Measurements from ENCODE around the gene MAF. TPM values are rescaled to one million over a fixed set of nuclear protein-coding genes. Genes with fewer than 3 reads are reported as not detected.

Gene MAF
- total RNA-seq, 1 experiment from 2014 or later = 0.47 TPM

GRCh38 chr16:79632289-79632688 is 31.8 kb upstream of the MAF start:
- H3K36me3 Mint-ChIP-seq (ENCODE audit: insufficient read depth, unreplicated experiment) = no peaks in the 10 kb centered on the region
- H3K27me3 Mint-ChIP-seq (ENCODE audit: insufficient read depth, unreplicated experiment) = no peaks in the 10 kb centered on the region
- no peak overlapping the region for H3K4me3 Mint-ChIP-seq (ENCODE audit: unreplicated experiment)
- CTCF ChIA-PET = no interaction called here
- POLR2A ChIA-PET = interaction anchor here (1.1 to 1.7 kb wide), 4 partner anchors 19 to 120 kb away, joined by 3 to 5 read pairs (median 4); no protein-coding TSS in a partner anchor
- no peaks in the 10 kb centered on the region for H3K9me3 Mint-ChIP-seq (ENCODE audit: unreplicated experiment)
- intact Hi-C loops (cut with micrococcal nuclease) = no loop called here
- no peak overlapping the region for H3K27ac Mint-ChIP-seq (ENCODE audit: low read depth, unreplicated experiment)
- peaks cover 24% of the 10 kb centered on the region for H3K4me1 Mint-ChIP-seq (ENCODE audit: insufficient read depth, unreplicated experiment)
- BruUV-seq (replicated peaks) = no TSS peak
- TF ChIP-seq, protein P1, sequence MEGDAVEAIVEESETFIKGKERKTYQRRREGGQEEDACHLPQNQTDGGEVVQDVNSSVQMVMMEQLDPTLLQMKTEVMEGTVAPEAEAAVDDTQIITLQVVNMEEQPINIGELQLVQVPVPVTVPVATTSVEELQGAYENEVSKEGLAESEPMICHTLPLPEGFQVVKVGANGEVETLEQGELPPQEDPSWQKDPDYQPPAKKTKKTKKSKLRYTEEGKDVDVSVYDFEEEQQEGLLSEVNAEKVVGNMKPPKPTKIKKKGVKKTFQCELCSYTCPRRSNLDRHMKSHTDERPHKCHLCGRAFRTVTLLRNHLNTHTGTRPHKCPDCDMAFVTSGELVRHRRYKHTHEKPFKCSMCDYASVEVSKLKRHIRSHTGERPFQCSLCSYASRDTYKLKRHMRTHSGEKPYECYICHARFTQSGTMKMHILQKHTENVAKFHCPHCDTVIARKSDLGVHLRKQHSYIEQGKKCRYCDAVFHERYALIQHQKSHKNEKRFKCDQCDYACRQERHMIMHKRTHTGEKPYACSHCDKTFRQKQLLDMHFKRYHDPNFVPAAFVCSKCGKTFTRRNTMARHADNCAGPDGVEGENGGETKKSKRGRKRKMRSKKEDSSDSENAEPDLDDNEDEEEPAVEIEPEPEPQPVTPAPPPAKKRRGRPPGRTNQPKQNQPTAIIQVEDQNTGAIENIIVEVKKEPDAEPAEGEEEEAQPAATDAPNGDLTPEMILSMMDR (IDR thresholded peaks at IDR 0.05; ENCODE audit: unreplicated experiment) = no peak
- DNase-seq (ENCODE audit: unreplicated experiment) = peak; percentile 63

GRCh38 chr16:79628988-79629387 is 28.5 kb upstream of the MAF start:
- DNase-seq (ENCODE audit: unreplicated experiment) = no peak
- Mint-ChIP-seq H3K27ac (ENCODE audit: low read depth, unreplicated experiment) (peak overlapping the region; percentile 8), H3K9me3 (ENCODE audit: unreplicated experiment) (no peaks in the 10 kb centered on the region), H3K36me3 (ENCODE audit: insufficient read depth, unreplicated experiment) (no peaks in the 10 kb centered on the region), H3K4me1 (ENCODE audit: insufficient read depth, unreplicated experiment) (peaks cover 24% of the 10 kb centered on the region), H3K27me3 (ENCODE audit: insufficient read depth, unreplicated experiment) (no peaks in the 10 kb centered on the region), H3K4me3 (ENCODE audit: unreplicated experiment) (no peak overlapping the region)
- BruUV-seq (replicated peaks) = no TSS peak
- POLR2A ChIA-PET = interaction anchor here (0.7 to 1.3 kb wide), 3 partner anchors 10 to 165 kb away, joined by 3 to 5 read pairs (median 4); no protein-coding TSS in a partner anchor
- CTCF ChIA-PET = interaction anchor here (0.7 to 1.6 kb wide), 2 partner anchors 12 to 672 kb away, joined by 3 to 4 read pairs; no protein-coding TSS in a partner anchor
- intact Hi-C loops (cut with micrococcal nuclease) = no loop called here
- TF ChIP-seq, protein P1 (IDR thresholded peaks at IDR 0.05; ENCODE audit: unreplicated experiment) = no peak

DNA sequence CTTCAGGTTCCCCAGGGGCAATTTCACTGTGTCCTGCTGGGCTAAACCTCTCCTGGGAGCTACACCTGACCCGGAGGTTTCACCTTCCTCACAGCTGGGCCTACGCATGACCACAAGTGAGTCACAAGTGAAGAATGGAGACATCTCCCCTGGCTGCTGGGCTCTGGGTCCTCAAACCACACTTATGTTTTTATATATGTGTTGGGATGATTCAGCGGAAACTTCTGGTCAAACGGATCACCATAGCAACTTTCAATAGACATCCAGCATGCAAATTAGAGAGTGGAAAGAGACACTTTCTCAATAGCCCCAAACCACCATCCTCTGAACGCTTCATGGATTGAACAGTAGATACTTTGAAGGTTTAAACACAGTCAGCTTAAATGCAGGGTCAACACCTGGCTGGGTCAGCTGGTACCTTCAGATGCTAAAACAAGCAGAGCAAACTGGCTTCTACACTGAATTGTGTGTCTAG is 28.0 kb upstream of the MAF start:
- CTCF ChIA-PET = interaction anchor here (0.7 to 1.6 kb wide), 2 partner anchors 11 to 672 kb away, joined by 3 to 4 read pairs; no protein-coding TSS in a partner anchor
- no peak overlapping the region for H3K4me3 Mint-ChIP-seq (ENCODE audit: unreplicated experiment)
- peak; percentile 88 for DNase-seq (ENCODE audit: unreplicated experiment)
- intact Hi-C loops (cut with micrococcal nuclease) = no loop called here
- H3K4me1 Mint-ChIP-seq (ENCODE audit: insufficient read depth, unreplicated experiment) = peaks cover 24% of the 10 kb centered on the region
- H3K27ac Mint-ChIP-seq (ENCODE audit: low read depth, unreplicated experiment) = peak overlapping the region; percentile 8
- TF ChIP-seq, protein P1 (IDR thresholded peaks at IDR 0.05; ENCODE audit: unreplicated experiment) = no peak
- H3K36me3 Mint-ChIP-seq (ENCODE audit: insufficient read depth, unreplicated experiment) = no peaks in the 10 kb centered on the region
- no peaks in the 10 kb centered on the region for H3K27me3 Mint-ChIP-seq (ENCODE audit: insufficient read depth, unreplicated experiment)
- POLR2A ChIA-PET = interaction anchor here (0.6 to 1.3 kb wide), 4 partner anchors 11 to 1972 kb away, joined by 3 to 5 read pairs (median 4); no protein-coding TSS in a partner anchor
- no TSS peak for BruUV-seq (replicated peaks)
- H3K9me3 Mint-ChIP-seq (ENCODE audit: unreplicated experiment) = no peaks in the 10 kb centered on the region

DNA sequence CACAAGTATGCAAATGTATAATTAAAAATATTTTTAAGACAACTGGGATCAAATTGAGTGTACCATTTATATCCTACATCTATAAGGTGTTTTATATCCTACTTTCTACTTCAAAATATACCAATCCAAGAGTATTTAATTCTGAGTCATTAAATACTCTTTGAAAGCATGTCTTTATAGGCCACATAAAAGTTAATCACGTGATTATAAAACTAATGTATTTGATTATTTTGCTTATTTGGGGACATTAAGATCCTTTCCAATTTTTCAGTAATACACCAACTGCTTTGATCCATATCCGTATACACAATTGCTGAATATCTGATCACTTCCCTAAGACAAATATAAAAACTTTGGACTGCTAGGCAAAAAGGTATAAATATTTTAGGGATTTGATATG is 26.6 kb upstream of the MAF start:
- Mint-ChIP-seq H3K9me3 (ENCODE audit: unreplicated experiment) (no peaks in the 10 kb centered on the region), H3K27ac (ENCODE audit: low read depth, unreplicated experiment) (no peak overlapping the region), H3K4me3 (ENCODE audit: unreplicated experiment) (no peak overlapping the region), H3K27me3 (ENCODE audit: insufficient read depth, unreplicated experiment) (no peaks in the 10 kb centered on the region), H3K36me3 (ENCODE audit: insufficient read depth, unreplicated experiment) (no peaks in the 10 kb centered on the region), H3K4me1 (ENCODE audit: insufficient read depth, unreplicated experiment) (peaks cover 17% of the 10 kb centered on the region)
- TF ChIP-seq, protein P1 (IDR thresholded peaks at IDR 0.05; ENCODE audit: unreplicated experiment) = no peak
- DNase-seq (ENCODE audit: unreplicated experiment) = no peak
- POLR2A ChIA-PET = no interaction called here
- intact Hi-C loops (cut with micrococcal nuclease) = no loop called here
- CTCF ChIA-PET = no interaction called here
- BruUV-seq (replicated peaks) = no TSS peak
